Loucy (cell line): ENCODE measurements around the gene ADAR.

Experiments
- H2AFZ ChIP-seq: fragments of 200-600 bp; sonication (generic); 2 replicates; pipeline ENCODE4 v1.6.0; 2016; ENCODE audit warnings: antibody characterized with exemption, mild to moderate bottlenecking, low read length, moderate library complexity
- H3F3A ChIP-seq: fragments of 200-600 bp; 2 replicates; pipeline ENCODE4 v1.6.0; 2016; ENCODE audit warnings: antibody characterized with exemption, low read depth, mild to moderate bottlenecking
- H3K27me3 ChIP-seq: fragments of 200-600 bp; sonication (generic); 2 replicates; pipeline ENCODE4 v1.6.1; 2014; ENCODE audit warnings: low read length, mild to moderate bottlenecking; ENCODE audit not compliant: insufficient read depth, poor library complexity, severe bottlenecking
- H3K36me3 ChIP-seq: fragments of 200-600 bp; sonication (generic); 2 replicates; pipeline ENCODE4 v1.6.1; 2016; ENCODE audit warnings: low read length; ENCODE audit not compliant: insufficient read depth
- H3K4me1 ChIP-seq: fragments of 200-600 bp; sonication (generic); 2 replicates; pipeline ENCODE4 v1.5.1; 2014; ENCODE audit warnings: low read length, mild to moderate bottlenecking; ENCODE audit not compliant: insufficient read depth, poor library complexity, severe bottlenecking
- H3K4me2 ChIP-seq: fragments of 200-600 bp; sonication (generic); 2 replicates; pipeline ENCODE4 v1.6.0; 2014; ENCODE audit warnings: antibody characterized with exemption, low read length, low read depth, mild to moderate bottlenecking; ENCODE audit not compliant: poor library complexity, severe bottlenecking
- H3K4me3 ChIP-seq: fragments of 200-600 bp; sonication (generic); 2 replicates; pipeline ENCODE4 v1.5.1; 2014; ENCODE audit warnings: low read length, mild to moderate bottlenecking, mixed read lengths; ENCODE audit not compliant: poor library complexity, severe bottlenecking
- H3K79me2 ChIP-seq: fragments of 200-600 bp; sonication (generic); 2 replicates; pipeline ENCODE4 v1.6.1; 2014; ENCODE audit warnings: low read length; ENCODE audit not compliant: insufficient read depth
- H3K9ac ChIP-seq: fragments of 200-600 bp; sonication (generic); 2 replicates; pipeline ENCODE4 v1.6.0; 2014; ENCODE audit warnings: mild to moderate bottlenecking, low read depth, low read length, moderate library complexity; ENCODE audit not compliant: poor library complexity, severe bottlenecking
- H3K9me2 ChIP-seq: fragments of 200-600 bp; sonication (generic); replicated peaks from 2 replicates; pipeline ENCODE4 v1.6.1; 2016; ENCODE audit warnings: low read depth, low read length, mixed read lengths
- H3K9me3 ChIP-seq: fragments of 200-600 bp; sonication (generic); 2 replicates; pipeline ENCODE4 v1.6.1; 2014; ENCODE audit warnings: mild to moderate bottlenecking, antibody characterized with exemption, low read length, low read depth; ENCODE audit not compliant: insufficient read depth
- H4K20me1 ChIP-seq: fragments of 200-600 bp; sonication (generic); 2 replicates; pipeline ENCODE4 v1.6.0; 2014; ENCODE audit warnings: antibody characterized with exemption, low read length, mild to moderate bottlenecking; ENCODE audit not compliant: insufficient read depth, poor library complexity, severe bottlenecking
- CTCF ChIP-seq: fragments of 200-600 bp; sonication (generic); conservative IDR thresholded peaks from 2 replicates; pipeline ENCODE4 v1.5.1; 2014; ENCODE audit warnings: mild to moderate bottlenecking, antibody characterized with exemption, low read length
- EZH2phosphoT487 ChIP-seq: fragments of 200-600 bp; IDR thresholded peaks from 2 replicates; pipeline ENCODE4 v1.6.1; 2018; ENCODE audit warnings: antibody characterized with exemption, mild to moderate bottlenecking, moderate library complexity, borderline replicate concordance

Gene ADAR

GRCh38 chr1:154547105-154547732 is 60.8 kb downstream of the ADAR start:
- Histone ChIP-seq H3F3A (no peaks in the 10 kb centered on the region), H3K36me3 (peaks cover 33% of the 10 kb centered on the region; the same call in 1 of the 2 replicates), H3K9ac (no peak overlapping the region), H3K4me2 (no peak overlapping the region), H2AFZ (no peak overlapping the region), H3K79me2 (peaks cover 5% of the 10 kb centered on the region; the same call in 1 of the 2 replicates), H3K4me1 (peaks cover 8% of the 10 kb centered on the region), H3K9me2 (no peaks in the 10 kb centered on the region), H4K20me1 (peaks cover 1% of the 10 kb centered on the region), H3K4me3 (no peak overlapping the region), H3K27me3 (no peaks in the 10 kb centered on the region), H3K9me3 (no peaks in the 10 kb centered on the region)
- no peak for TF ChIP-seq CTCF
- no peak for TF ChIP-seq EZH2phosphoT487

GRCh38 chr1:154546264-154547063 is 61.5 kb downstream of the ADAR start:
- H3K4me1 ChIP-seq: peaks cover 8% of the 10 kb centered on the region
- H3K9me2 ChIP-seq: no peaks in the 10 kb centered on the region
- H3K4me2 ChIP-seq: no peak overlapping the region
- peaks cover 25% of the 10 kb centered on the region; the same call in 1 of the 2 replicates for H3K36me3 ChIP-seq
- H3K9ac ChIP-seq: no peak overlapping the region
- no peak overlapping the region for H3K4me3 ChIP-seq
- H4K20me1 ChIP-seq: no peaks in the 10 kb centered on the region
- no peak overlapping the region for H2AFZ ChIP-seq
- H3K79me2 ChIP-seq: peaks cover 5% of the 10 kb centered on the region; the same call in 1 of the 2 replicates
- H3F3A ChIP-seq: no peaks in the 10 kb centered on the region
- peak; percentile 86 for TF ChIP-seq CTCF
- TF ChIP-seq EZH2phosphoT487: no peak
- no peaks in the 10 kb centered on the region for H3K9me3 ChIP-seq
- no peaks in the 10 kb centered on the region for H3K27me3 ChIP-seq

- Histone ChIP-seq H3K4me1 (no peaks in the 10 kb centered on the region), H3K4me2 (no peak overlapping the region), H2AFZ (no peak overlapping the region), H4K20me1 (no peaks in the 10 kb centered on the region), H3K27me3 (no peaks in the 10 kb centered on the region), H3K9ac (no peak overlapping the region), H3K79me2 (no peaks in the 10 kb centered on the region), H3K9me2 (no peaks in the 10 kb centered on the region), H3K9me3 (no peaks in the 10 kb centered on the region), H3F3A (no peaks in the 10 kb centered on the region), H3K36me3 (no peaks in the 10 kb centered on the region), H3K4me3 (no peak overlapping the region)
- no peak for TF ChIP-seq EZH2phosphoT487
- no peak for TF ChIP-seq CTCF
Observed at GRCh38 chr1:154541231-154541630, 66.8 kb downstream of the ADAR start.
